ENCODE data around the gene CRISP3.
"Not testable (repeated sequence)": the region's sequence is repeated elsewhere in the genome, so short reads cannot be mapped to it uniquely, and the experiment has no call there.

CRISP3 gene, protein sequence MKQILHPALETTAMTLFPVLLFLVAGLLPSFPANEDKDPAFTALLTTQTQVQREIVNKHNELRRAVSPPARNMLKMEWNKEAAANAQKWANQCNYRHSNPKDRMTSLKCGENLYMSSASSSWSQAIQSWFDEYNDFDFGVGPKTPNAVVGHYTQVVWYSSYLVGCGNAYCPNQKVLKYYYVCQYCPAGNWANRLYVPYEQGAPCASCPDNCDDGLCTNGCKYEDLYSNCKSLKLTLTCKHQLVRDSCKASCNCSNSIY

DNA sequence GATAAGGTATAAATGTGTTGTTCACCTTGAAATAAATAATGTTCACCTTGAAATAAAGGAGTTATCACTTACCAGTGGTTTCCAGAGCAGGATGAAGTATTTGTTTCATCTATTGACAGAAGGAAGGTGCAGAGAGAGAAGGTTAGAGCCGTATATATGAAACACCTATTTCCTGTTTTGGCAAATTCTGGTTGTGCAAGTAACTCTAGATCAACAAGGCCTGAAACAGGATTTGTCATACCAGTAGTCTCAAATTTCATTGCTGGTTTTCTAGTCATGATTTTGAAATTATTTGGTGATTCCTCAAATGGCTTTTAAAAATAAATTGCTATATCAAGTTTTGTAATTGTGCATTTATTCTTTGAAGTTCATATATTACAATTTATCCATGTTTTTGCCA, at the start of gene CRISP3:
CRISP3 (minus strand) TSS at position 130 of the 400 bp plus-strand sequence; CDS start at position 109, 21 bp downstream.
- DNase-seq (ENCODE audit: low read depth), result no peak

DNA sequence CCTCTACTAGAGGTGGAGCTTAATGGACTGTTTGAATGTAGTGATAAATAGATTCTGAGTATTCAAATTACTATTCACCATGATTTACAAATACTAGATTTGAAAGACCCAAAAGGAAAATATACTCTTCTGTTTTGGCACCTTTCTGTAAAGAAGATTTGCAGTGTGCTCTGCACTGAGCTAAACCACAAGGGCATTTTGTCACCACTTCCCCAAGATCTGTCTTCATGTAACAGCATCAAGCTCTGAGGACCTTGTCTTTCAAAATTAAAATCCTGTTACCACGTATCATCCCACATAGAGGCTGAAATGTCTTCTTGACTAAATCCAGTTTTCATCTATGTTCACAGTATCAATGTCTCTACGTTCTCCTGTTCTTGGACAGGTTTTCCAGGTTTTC, 46.2 kb upstream of the CRISP3 start:
- DNase-seq (ENCODE audit: low read depth), result no peak

DNA sequence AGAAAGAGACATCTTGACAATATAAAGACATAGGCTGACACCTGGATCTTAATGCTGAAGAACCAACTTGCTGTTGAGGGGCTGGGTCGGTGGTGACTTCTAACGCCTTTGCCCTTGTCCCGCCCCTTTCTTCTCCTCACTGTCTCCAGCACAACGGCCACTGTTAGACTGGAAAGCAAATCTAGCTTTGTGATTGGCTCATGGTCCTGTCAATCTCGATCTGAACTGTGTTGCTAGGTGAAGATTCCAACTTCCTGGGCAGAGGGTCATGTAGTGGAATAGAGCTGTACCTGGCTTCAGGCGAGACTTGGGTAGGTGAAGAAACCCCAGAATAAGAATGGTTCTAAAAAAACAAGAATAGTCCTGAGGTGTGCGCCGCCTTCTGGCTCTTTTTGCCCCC, 43.0 kb upstream of the CRISP3 start, which contains the start of gene PGK2:
PGK2 (minus strand) TSS at position 110 of the 400 bp plus-strand sequence; CDS start at position 12, 98 bp downstream.
- DNase-seq (ENCODE audit: low read depth), result no peak

DNA sequence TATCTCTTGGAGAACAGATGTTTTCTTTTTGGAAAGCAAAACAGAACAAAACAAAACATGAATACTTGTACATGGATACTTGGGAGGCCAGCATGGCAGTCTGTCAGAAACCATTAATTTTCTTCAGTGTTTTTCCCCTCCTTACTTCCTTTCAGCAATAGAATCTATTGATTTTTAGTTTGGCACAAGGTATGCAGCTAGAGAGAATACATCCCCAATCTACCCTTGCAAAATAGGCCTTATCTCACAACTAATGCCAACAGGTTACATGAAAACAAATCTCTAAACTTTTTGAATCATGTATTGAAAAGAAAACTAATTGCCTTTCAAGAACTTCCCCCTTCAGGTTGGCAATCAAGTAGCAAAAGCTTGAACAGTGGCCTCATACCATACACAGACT, 40.1 kb upstream of the CRISP3 start:
- no peak for DNase-seq (ENCODE audit: low read depth)

- no peak for DNase-seq (ENCODE audit: low read depth)
Observed at GRCh38 chr6:49782725-49783124, 38.5 kb upstream of the CRISP3 start.

DNA sequence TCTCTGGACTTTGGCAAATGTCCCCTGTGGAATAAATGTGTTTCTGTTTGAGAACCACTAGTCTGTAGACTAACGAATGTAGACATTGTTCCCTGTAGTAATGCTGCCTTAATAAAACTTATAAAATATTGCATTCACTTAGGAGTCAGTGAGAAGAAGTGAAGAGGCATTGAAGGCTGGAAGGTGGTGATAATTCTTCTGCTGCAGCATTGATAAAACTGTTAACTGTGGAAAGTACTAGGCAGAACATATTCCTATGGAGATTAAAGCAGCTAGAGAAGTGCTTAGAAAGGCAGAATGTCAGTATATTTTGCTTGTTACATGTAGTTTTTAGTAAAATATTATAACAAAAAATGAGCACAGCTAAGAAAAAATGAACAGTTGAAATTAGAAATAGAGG, 38.1 kb upstream of the CRISP3 start:
- DNase-seq (ENCODE audit: low read depth), result no peak

DNA sequence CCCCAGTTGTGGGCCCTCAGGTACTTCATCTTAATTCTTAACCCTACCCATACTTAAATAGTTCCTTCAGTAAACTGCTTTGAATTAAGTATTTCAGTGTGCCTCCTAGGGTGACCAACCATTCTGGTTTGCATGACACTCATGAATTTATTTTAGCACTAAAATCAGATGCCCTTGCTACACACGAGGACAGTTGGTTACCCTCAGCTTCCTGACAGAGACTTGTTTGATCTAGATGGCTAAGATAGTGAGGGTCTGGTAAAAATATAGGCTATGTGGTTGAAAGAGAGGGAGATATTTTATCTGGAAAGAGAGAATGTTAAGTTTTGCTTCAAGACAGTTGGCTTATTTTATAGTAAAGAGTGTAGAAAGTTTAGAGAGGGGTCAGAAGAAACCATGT, 32.3 kb upstream of the CRISP3 start:
- DNase-seq (ENCODE audit: low read depth), result no peak

GRCh38 chr6:49775043-49775442, 30.9 kb upstream of the CRISP3 start:
- DNase-seq (ENCODE audit: low read depth), result no peak

DNA sequence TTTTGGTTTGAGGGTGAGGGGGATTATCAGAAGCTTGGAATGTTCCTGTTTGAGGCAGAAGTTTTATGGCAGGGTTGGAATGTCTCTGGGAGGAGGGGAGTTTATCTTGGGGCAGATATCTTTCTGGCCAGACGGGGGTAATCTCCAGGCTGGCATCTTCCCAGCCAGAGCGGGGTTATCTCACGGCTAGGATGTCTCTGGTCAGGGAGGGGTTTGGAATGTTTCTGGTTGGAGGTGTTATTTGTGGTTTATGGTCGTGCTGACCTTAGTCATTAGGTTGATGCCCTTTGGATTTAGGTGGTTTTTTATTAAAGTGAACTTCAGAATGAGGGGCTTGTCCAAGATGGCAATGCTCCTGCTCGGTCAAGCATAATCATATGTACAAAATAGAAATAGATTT, 28.1 kb upstream of the CRISP3 start:
- DNase-seq (ENCODE audit: low read depth), result no peak

DNA sequence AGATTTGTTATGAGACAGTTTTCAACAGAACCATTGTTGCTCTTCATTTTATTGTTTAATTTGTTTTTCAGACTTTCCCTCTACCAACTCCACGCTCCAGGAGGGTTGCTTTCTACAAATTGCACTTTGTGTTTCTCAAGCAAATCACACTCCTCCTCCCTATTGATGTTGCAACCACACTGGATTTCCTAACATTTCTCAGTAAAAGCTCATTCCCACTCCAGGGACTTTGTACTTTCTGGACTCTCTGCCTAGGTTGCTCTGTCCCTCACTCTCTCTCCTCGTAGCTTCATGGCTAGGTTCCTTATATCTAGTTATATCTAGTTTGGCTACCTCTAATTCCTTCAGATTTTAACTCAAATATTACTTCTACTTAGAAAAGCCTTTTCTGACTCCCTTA, 22.6 kb upstream of the CRISP3 start:
- DNase-seq (ENCODE audit: low read depth), result no peak

DNA sequence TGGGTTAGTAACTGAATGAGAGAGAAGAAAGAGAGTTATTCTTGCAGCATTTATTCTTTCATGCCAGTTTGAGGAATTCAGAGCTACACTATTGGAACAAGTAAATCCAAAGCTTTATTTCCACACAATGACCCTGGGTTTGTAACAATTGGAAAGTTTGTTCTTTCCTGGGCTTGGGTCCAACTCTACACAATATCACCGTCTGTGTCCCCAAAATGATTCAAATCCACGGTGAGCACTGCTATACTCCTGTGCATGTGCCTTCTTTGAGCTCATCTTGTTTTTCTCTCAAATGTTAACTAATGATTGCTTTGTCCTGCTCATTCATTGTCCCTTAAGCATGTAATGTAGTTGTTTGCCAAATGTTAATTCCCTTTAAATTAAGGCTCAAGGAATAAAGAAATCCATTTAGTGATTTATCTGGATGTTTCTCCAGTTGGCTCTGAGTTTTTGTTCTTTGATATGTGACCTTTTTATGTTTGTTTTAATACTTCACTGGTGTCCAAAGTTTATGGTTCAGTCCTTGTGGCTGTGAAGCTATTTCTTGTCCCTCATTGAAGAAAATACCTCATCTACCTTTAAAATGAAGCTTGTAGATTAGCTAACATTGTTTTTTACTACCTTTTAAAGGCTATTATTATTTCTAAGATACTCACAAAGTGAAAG, 20.5 kb upstream of the CRISP3 start:
- no peak for DNase-seq (ENCODE audit: low read depth)

DNA sequence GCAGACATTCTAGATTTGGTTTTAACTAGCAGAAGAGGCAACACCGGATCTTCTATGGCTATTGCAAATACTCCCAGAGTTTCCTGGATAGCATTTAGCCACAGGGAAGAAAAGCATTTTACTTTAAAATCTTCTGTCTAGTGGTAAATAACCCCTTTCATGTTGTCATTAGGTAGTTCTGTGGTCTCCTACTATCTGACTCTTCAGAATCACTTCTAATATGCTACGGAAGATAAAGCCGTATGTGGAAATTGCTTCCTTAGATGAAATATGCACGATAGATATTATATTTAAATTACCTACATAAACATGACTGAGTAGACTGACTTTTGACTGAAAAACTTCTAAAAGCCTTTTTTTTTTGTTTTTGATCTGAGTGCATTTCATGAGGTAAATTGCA, 759 bp downstream of the CRISP3 start:
- DNase-seq (ENCODE audit: low read depth), result no peak

DNA sequence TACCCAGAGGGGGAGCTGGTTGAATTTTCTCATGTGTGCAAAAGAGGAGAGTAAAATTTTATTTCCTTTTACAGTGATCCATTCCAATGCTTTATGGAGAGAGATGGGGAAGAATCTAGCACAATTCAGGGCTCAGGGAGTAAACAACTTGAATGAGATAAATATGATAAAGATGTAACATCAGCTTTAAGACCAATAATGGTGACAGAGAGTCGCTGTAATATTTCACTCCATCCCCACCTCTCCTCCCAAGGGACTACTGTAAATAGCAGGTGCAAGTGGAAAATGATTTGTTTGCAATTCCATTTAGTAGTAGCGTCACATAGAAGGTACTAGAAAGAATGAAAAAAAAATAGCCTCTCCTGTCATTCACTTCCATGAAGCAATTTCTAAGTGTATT, 4.8 kb downstream of the CRISP3 start:
- DNase-seq (ENCODE audit: low read depth), result no peak

DNA sequence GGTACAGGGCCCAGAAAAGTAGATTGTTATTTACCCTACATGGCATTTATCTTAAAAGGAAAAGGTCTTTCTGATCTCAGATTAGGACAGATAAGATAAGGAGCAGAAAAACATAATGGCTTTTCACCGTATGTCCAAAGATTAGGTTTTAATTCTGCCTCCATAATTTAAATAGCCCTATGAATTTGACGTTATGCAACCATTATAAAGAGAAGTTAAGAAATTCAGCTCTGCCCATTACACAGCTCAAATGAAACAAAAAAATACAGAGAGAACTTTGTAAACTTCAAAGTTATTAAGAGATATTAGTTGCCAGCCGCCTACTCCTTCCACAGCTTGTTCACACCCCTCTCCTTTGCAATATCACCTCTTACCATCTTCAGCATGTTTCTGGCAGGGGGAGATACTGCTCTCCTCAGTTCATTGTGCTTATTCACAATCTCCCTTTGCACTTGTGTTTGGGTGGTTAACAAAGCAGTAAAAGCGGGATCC, 8.1 kb downstream of the CRISP3 start:
- DNase-seq (ENCODE audit: low read depth), result no peak

- DNase-seq (ENCODE audit: low read depth), result no peak
Observed at GRCh38 chr6:49733680-49734079, 10.5 kb downstream of the CRISP3 start.

- DNase-seq (ENCODE audit: low read depth), result no peak
Observed at GRCh38 chr6:49732781-49733180, 11.4 kb downstream of the CRISP3 start.

GRCh38 chr6:49730251-49730650, 13.9 kb downstream of the CRISP3 start:
- DNase-seq (ENCODE audit: low read depth), result no peak

DNA sequence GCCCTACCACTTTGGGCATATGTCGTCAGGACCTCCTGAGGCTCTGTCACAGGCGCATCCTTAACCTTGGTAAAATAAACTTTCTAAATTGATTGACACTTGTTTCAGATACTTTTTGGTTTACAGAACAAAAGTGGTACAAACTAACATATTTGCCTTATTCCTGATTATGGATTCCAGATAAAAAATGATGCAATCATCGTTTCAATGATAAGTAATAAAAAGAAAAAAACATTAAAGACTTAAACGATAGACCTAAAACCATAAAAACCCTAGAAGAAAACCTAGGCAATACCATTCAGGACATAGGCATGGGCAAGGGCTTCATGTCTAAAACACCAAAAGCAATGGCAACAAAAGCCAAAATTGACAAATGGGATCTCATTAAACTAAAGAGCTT, 20.3 kb downstream of the CRISP3 start:
- not testable (repeated sequence) for DNase-seq (ENCODE audit: low read depth)

GRCh38 chr6:49721297-49721696, 22.9 kb downstream of the CRISP3 start:
- DNase-seq (ENCODE audit: low read depth), result no peak

DNA sequence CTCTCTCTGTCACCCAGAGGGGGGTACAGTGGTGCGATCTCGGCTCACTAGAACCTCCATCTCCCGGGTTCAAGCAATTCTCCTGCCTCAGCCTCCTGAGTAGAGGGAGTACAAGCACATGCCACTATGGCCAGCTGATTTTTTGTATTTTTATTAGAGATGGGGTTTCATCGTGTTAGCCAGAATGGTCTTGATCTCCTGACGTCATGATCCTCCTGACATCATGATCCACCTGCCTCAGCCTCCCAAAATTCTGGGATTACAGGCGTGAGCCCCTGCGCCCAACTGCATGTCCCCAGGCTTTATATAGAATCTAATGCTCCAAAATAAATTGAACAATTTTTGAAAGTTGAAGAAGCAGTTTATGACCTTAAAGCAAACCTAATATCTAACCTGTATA, 23.8 kb downstream of the CRISP3 start:
- DNase-seq (ENCODE audit: low read depth), result no peak

DNA sequence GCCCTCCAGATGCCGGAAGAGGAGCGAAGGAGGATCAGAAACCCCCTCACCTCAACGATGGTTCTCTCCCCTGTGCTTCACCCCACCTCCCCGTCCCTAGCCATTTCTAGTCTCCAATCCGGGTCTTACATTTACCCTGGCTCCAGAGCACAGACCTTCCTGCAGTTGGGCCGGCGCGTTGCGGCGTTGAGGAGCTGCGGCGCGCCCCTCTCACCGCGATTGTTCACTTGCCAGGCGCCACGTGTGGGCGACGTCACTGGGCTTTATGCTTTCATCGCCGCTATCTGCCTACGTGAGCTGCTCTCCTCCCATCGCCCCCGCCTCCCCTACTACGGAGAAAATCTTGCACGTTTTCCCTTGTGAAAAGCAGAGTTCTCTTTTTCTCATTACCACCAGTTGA, 30.8 kb downstream of the CRISP3 start, which contains the start of gene CRISP2:
CRISP2 (minus strand) TSS at position 198 of the 400 bp plus-strand sequence. CDS start 4,347 bp downstream, outside the sequence.
- DNase-seq (ENCODE audit: low read depth), result no peak

GRCh38 chr6:49698478-49698877, 45.7 kb downstream of the CRISP3 start:
- no peak for DNase-seq (ENCODE audit: low read depth)

GRCh38 chr6:49693512-49693911, 50.7 kb downstream of the CRISP3 start:
- DNase-seq (ENCODE audit: low read depth), result no peak

GRCh38 chr6:49692534-49692933, 51.7 kb downstream of the CRISP3 start:
- DNase-seq (ENCODE audit: low read depth), result no peak

Data from stimulated activated CD8-positive, alpha-beta memory T cell treated with anti-CD3 and anti-CD28 coated beads, Interleukin-15, amount 100 ng/mL, for 24 hours (primary cell).